ENCODE data around the gene C19orf25. TPM values are rescaled to one million over a fixed set of nuclear protein-coding genes. Genes with fewer than 3 reads are reported as not detected.
"Not testable (repeated sequence)": the region's sequence is repeated elsewhere in the genome, so short reads cannot be mapped to it uniquely, and the experiment has no call there.

The C19orf25 gene
- total RNA-seq, 2 donors from 2014 or later = 40.0 to 51.1 TPM

GRCh38 chr19:1441677-1442438 is 37.2 kb downstream of the C19orf25 start:
- H3K27ac ChIP-seq (ENCODE audit: low read depth, low read length) = no peak overlapping the region
- no peaks in the 10 kb centered on the region for H3K4me1 ChIP-seq (ENCODE audit: control insufficient read depth, insufficient read depth, low read length)
- WGBS, 2 experiments (ENCODE audit: insufficient coverage in 1 of 2, insufficient read length in 1 of 2) = 94% methylated on average over 20 to 25 of the region's 25 CpGs
- Mint-ChIP-seq H3K9me3 (no peaks in the 10 kb centered on the region), H3K4me3 (no peak overlapping the region), H3K27me3 (ENCODE audit: insufficient read depth) (peaks cover 15% of the 10 kb centered on the region), H3K4me1 (peaks cover 8% of the 10 kb centered on the region), H3K36me3 (ENCODE audit: low read depth) (peaks cover 36% of the 10 kb centered on the region), H3K27ac (peak overlapping the region; percentile 55)
- DNase-seq = no peak
- peaks cover 33% of the 10 kb centered on the region for H3K36me3 ChIP-seq (ENCODE audit: control insufficient read depth, insufficient read depth, low read length)
- H3K27me3 ChIP-seq (ENCODE audit: control insufficient read depth, insufficient read depth, low read length, poor library complexity, severe bottlenecking) = peaks cover 7% of the 10 kb centered on the region
- H3K9ac ChIP-seq (ENCODE audit: extremely low read depth, low read length, poor library complexity, severe bottlenecking) = no peak overlapping the region
- no peaks in the 10 kb centered on the region for H3K9me3 ChIP-seq (ENCODE audit: control insufficient read depth, low read length)
- no peak for TF ChIP-seq CTCF (conservative IDR thresholded peaks at IDR 0.05)
- no peak overlapping the region for H3K4me3 ChIP-seq (ENCODE audit: low read length)

- H3K27ac ChIP-seq (ENCODE audit: low read depth, low read length) = no peak overlapping the region
- 95 to 98% methylated on average over 4 to 9 of the region's 9 CpGs for WGBS, 2 experiments (ENCODE audit: insufficient coverage in 1 of 2, insufficient read length in 1 of 2)
These were observed 38.0 kb downstream of the C19orf25 start for GRCh38 chr19:1441022-1441426.

GRCh38 chr19:1440418-1440801 is 38.6 kb downstream of the C19orf25 start:
- no peak overlapping the region for H3K27ac ChIP-seq (ENCODE audit: low read depth, low read length)
- WGBS, 2 experiments (ENCODE audit: insufficient coverage in 1 of 2, insufficient read length in 1 of 2) = 94 to 96% methylated on average over 5 to 15 of the region's 15 CpGs
- H3K9ac ChIP-seq (ENCODE audit: extremely low read depth, low read length, poor library complexity, severe bottlenecking) = no peak overlapping the region
- H3K36me3 Mint-ChIP-seq (ENCODE audit: low read depth) = peaks cover 41% of the 10 kb centered on the region
- peaks cover 38% of the 10 kb centered on the region for H3K36me3 ChIP-seq (ENCODE audit: control insufficient read depth, insufficient read depth, low read length)
- peak overlapping the region; percentile 95 for H3K4me3 Mint-ChIP-seq
- H3K9me3 ChIP-seq (ENCODE audit: control insufficient read depth, low read length) = no peaks in the 10 kb centered on the region
- no peak for DNase-seq
- peaks cover 8% of the 10 kb centered on the region for H3K4me1 Mint-ChIP-seq
- H3K27me3 ChIP-seq (ENCODE audit: control insufficient read depth, insufficient read depth, low read length, poor library complexity, severe bottlenecking) = no peaks in the 10 kb centered on the region
- H3K4me1 ChIP-seq (ENCODE audit: control insufficient read depth, insufficient read depth, low read length) = no peaks in the 10 kb centered on the region
- peak overlapping the region; percentile 26 for H3K27ac Mint-ChIP-seq
- H3K27me3 Mint-ChIP-seq (ENCODE audit: insufficient read depth) = peaks cover 10% of the 10 kb centered on the region
- no peak overlapping the region for H3K4me3 ChIP-seq (ENCODE audit: low read length)
- no peaks in the 10 kb centered on the region for H3K9me3 Mint-ChIP-seq
- TF ChIP-seq CTCF (conservative IDR thresholded peaks at IDR 0.05) = no peak

More at GRCh38 chr19:1441022-1441426, 38.0 kb downstream of the C19orf25 start:
- Histone ChIP-seq H3K9me3 (ENCODE audit: control insufficient read depth, low read length) (no peaks in the 10 kb centered on the region), H3K9ac (ENCODE audit: extremely low read depth, low read length, poor library complexity, severe bottlenecking) (no peak overlapping the region), H3K4me3 (ENCODE audit: low read length) (no peak overlapping the region), H3K36me3 (ENCODE audit: control insufficient read depth, insufficient read depth, low read length) (peaks cover 33% of the 10 kb centered on the region), H3K4me1 (ENCODE audit: control insufficient read depth, insufficient read depth, low read length) (no peaks in the 10 kb centered on the region), H3K27me3 (ENCODE audit: control insufficient read depth, insufficient read depth, low read length, poor library complexity, severe bottlenecking) (no peaks in the 10 kb centered on the region)
- DNase-seq = no peak
- Mint-ChIP-seq H3K27ac (no peak overlapping the region), H3K4me1 (peaks cover 8% of the 10 kb centered on the region), H3K9me3 (no peaks in the 10 kb centered on the region), H3K36me3 (ENCODE audit: low read depth) (peaks cover 36% of the 10 kb centered on the region), H3K4me3 (peak overlapping the region; percentile 95), H3K27me3 (ENCODE audit: insufficient read depth) (peaks cover 12% of the 10 kb centered on the region)
- no peak for TF ChIP-seq CTCF (conservative IDR thresholded peaks at IDR 0.05)

GRCh38 chr19:1439525-1440417 is 39.2 kb downstream of the C19orf25 start:
- not testable (repeated sequence) for H3K9me3 ChIP-seq (ENCODE audit: control insufficient read depth, low read length); H3K4me1 Mint-ChIP-seq; H3K27me3 Mint-ChIP-seq (ENCODE audit: insufficient read depth); H3K9me3 Mint-ChIP-seq; H3K27ac ChIP-seq (ENCODE audit: low read depth, low read length); DNase-seq; H3K4me1 ChIP-seq (ENCODE audit: control insufficient read depth, insufficient read depth, low read length); H3K27me3 ChIP-seq (ENCODE audit: control insufficient read depth, insufficient read depth, low read length, poor library complexity, severe bottlenecking)
- Mint-ChIP-seq H3K4me3 (peak overlapping the region; percentile 95), H3K27ac (peak overlapping the region; percentile 88), H3K36me3 (ENCODE audit: low read depth) (peaks cover 44% of the 10 kb centered on the region)
- 84 to 88% methylated on average over 44 to 57 of the region's 57 CpGs for WGBS, 2 experiments (ENCODE audit: insufficient coverage in 1 of 2, insufficient read length in 1 of 2)
- Histone ChIP-seq H3K4me3 (ENCODE audit: low read length) (peak overlapping the region; percentile 92), H3K36me3 (ENCODE audit: control insufficient read depth, insufficient read depth, low read length) (peaks cover 42% of the 10 kb centered on the region), H3K9ac (ENCODE audit: extremely low read depth, low read length, poor library complexity, severe bottlenecking) (peak overlapping the region; percentile 98)

Data from endodermal cell (in vitro differentiated cells).